Kidney (tissue), 14 donors: Measurements from ENCODE around the gene MPZL1. TPM values are rescaled to one million over a fixed set of nuclear protein-coding genes. Genes with fewer than 3 reads are reported as not detected.

ENCODE experiments used
- DNase-seq, 5 donors: peaks; one replicate each; pipeline ENCODE4 v3.0.0-alpha.2; 2013 to 2020
- FAIRE-seq: peaks from 2 replicates; lab custom pipeline; 2012; peaks lifted over from hg19 to GRCh38; lab: Jason Lieb, UNC
- H3K27ac ChIP-seq, 2 donors: one replicate each; pipeline ENCODE4 v1.7.0; 2013; ENCODE audit warnings: low read depth in 2 of 2, low read length in 2 of 2, inconsistent platforms in 1 of 2
- H3K27me3 ChIP-seq: one replicate; pipeline ENCODE4 v1.7.1; 2013; ENCODE audit warnings: low read length, inconsistent platforms; ENCODE audit not compliant: control insufficient read depth, insufficient read depth
- H3K36me3 ChIP-seq, 3 donors: one replicate each; pipeline versions ENCODE4 v1.7.0 to v1.7.1; 2013; ENCODE audit warnings: low read length in 3 of 3, control low read depth in 1 of 3, inconsistent platforms in 1 of 3; ENCODE audit not compliant: insufficient read depth in 3 of 3, control insufficient read depth in 2 of 3
- H3K4me1 ChIP-seq, 3 donors: one replicate each; pipeline versions ENCODE4 v1.7.0 to v1.7.1; 2013; ENCODE audit warnings: low read length in 3 of 3, inconsistent platforms in 1 of 3, low read depth in 1 of 3; ENCODE audit not compliant: control insufficient read depth in 2 of 3, insufficient read depth in 2 of 3
- H3K4me3 ChIP-seq, 3 donors: one replicate each; pipeline versions ENCODE4 v1.7.0 to v1.8.1; 2013; ENCODE audit warnings: low read length in 3 of 3, control low read depth in 1 of 3, inconsistent platforms in 1 of 3
- H3K9ac ChIP-seq, 3 donors: one replicate each; pipeline versions ENCODE4 v1.7.0 to v1.7.1; 2013; ENCODE audit warnings: low read length in 3 of 3, control low read depth in 1 of 3, inconsistent platforms in 1 of 3
- H3K9me3 ChIP-seq, 3 donors: one replicate each; pipeline versions ENCODE4 v1.7.0 to v1.7.1; 2013; ENCODE audit warnings: low read length in 3 of 3, control low read depth in 1 of 3, inconsistent platforms in 1 of 3; ENCODE audit not compliant: control insufficient read depth in 2 of 3, insufficient read depth in 1 of 3
- CTCF ChIP-seq: IDR thresholded peaks from 3 replicates; pipeline ENCODE4 v1.5.1; 2012; ENCODE audit warnings: mild to moderate bottlenecking, moderate library complexity, borderline replicate concordance; ENCODE audit not compliant: insufficient read depth; ENCODE audit errors: extremely low read depth
- intact Hi-C: fragments of 100-400 bp; cut with DNase I; formaldehyde crosslinking; loops from one replicate; pipeline ENCODE4 v1.11.1; 2022
- polyA plus RNA-seq: library from polyadenylated mRNA; stranded (reverse); fragments of 350-450 nt; fragmentation: Illumina TruSeq; extraction: RNeasy Lipid Tissue Mini Kit (QIAGEN cat#74804); gene quantifications from one replicate; pipeline ENCODE4 v1.2.3, GENCODE V29; 2014; ENCODE audit warnings: low read depth, low replicate concordance; ENCODE audit not compliant: insufficient read depth
- total RNA-seq: library from RNA; stranded (reverse); fragmentation: NEBNext Ultra II Directional; extraction: Animal tissue kit (Norgen Biotek cat#: 25700); gene quantifications from one replicate; pipeline ENCODE4 v1.2.1, GENCODE V29; 2021
- donor health status: control.
- donor health status: control.
- donor health status: control.
- donor health status: control.
- donor health status: control.
- donor health status: DM: yes; HTN: yes; CAD: no.
- donor health status: Normal renal cell carcinoma (clear cell type).

Gene MPZL1
- total and polyA plus RNA-seq, 2 donors from 2014 or later: 42.1 to 98.3 TPM

- Histone ChIP-seq H3K27ac (peak overlapping the region in 1 of 2 donors; percentile 3), H3K27me3 (no peaks in the 10 kb centered on the region), H3K9me3 (peaks cover 0 to 6% (median 3%) of the 10 kb centered on the region in 3 donors), H3K4me3 (peak overlapping the region; percentile 14 to 57 (median 34)), H3K4me1 (peaks cover 0 to 2% (median 0%) of the 10 kb centered on the region in 3 donors), H3K36me3 (no peaks in the 10 kb centered on the region), H3K9ac (no peak overlapping the region)
- TF ChIP-seq CTCF: no peak
- DNase-seq (peak; percentile 55 to 95 (median 72)), FAIRE-seq (no peak)
- intact Hi-C loops: no loop called here
These were observed 98.3 kb downstream of the MPZL1 start for GRCh38 chr1:167819849-167820683.

GRCh38 chr1:167820684-167821355, 99.0 kb downstream of the MPZL1 start:
- H3K9ac ChIP-seq: no peak overlapping the region
- no peaks in the 10 kb centered on the region for H3K36me3 ChIP-seq
- TF ChIP-seq CTCF: no peak
- H3K9me3 ChIP-seq: peaks cover 0 to under 1% (median 0%) of the 10 kb centered on the region in 3 donors
- H3K4me3 ChIP-seq: peak overlapping the region in 1 of 3 donors; percentile 57
- FAIRE-seq (no peak), DNase-seq (peak in 3 of 5 donors; percentile 19 to 38 (median 34))
- H3K27ac ChIP-seq: no peak overlapping the region
- no peaks in the 10 kb centered on the region for H3K27me3 ChIP-seq
- H3K4me1 ChIP-seq: peaks cover 0 to 2% (median 0%) of the 10 kb centered on the region in 3 donors
- intact Hi-C loops: no loop called here

- no peak for DNase-seq
- Histone ChIP-seq H3K36me3 (no peaks in the 10 kb centered on the region), H3K4me1 (peaks cover 0 to 2% (median 0%) of the 10 kb centered on the region in 3 donors), H3K9me3 (no peaks in the 10 kb centered on the region), H3K27me3 (no peaks in the 10 kb centered on the region), H3K9ac (no peak overlapping the region), H3K4me3 (no peak overlapping the region), H3K27ac (no peak overlapping the region)
- FAIRE-seq: no peak
- TF ChIP-seq CTCF: no peak
- intact Hi-C loops: no loop called here
These were observed 99.5 kb downstream of the MPZL1 start for GRCh38 chr1:167821356-167821685.
